Stimulated activated CD8-positive, alpha-beta memory T cell treated with anti-CD3 and anti-CD28 coated beads, Interleukin-15, amount 100 ng/mL, for 1 hour (primary cell): Measurements from ENCODE around the gene RND3.

Experiments used
- DNase-seq: peaks from one replicate; pipeline ENCODE4 v3.0.0-alpha.2; 2020; ENCODE audit warnings: low read depth

Gene RND3

GRCh38 chr2:150441226-150441625 lies 46.2 kb downstream of the RND3 start:
- no peak for DNase-seq

GRCh38 chr2:150438654-150439053 lies 48.8 kb downstream of the RND3 start:
- DNase-seq, result no peak

GRCh38 chr2:150438041-150438440 lies 49.4 kb downstream of the RND3 start:
- no peak for DNase-seq

GRCh38 chr2:150432312-150432625 lies 55.2 kb downstream of the RND3 start:
- no peak for DNase-seq

- no peak for DNase-seq
These were observed 55.7 kb downstream of the RND3 start for GRCh38 chr2:150431561-150432311.

GRCh38 chr2:150429384-150429961 lies 58.0 kb downstream of the RND3 start:
- DNase-seq, result no peak

GRCh38 chr2:150428641-150429040 lies 58.8 kb downstream of the RND3 start:
- DNase-seq, result no peak

- no peak for DNase-seq
These were observed 60.2 kb downstream of the RND3 start for GRCh38 chr2:150427298-150427697.

- no peak for DNase-seq
These were observed 60.7 kb downstream of the RND3 start for GRCh38 chr2:150426724-150427123.

GRCh38 chr2:150426315-150426714 lies 61.2 kb downstream of the RND3 start:
- DNase-seq, result no peak

- DNase-seq, result no peak
These were observed 62.1 kb downstream of the RND3 start for GRCh38 chr2:150425121-150425955.

- no peak for DNase-seq
These were observed 63.1 kb downstream of the RND3 start for GRCh38 chr2:150424406-150424805.

- DNase-seq, result no peak
These were observed 66.3 kb downstream of the RND3 start for GRCh38 chr2:150421126-150421651.

- DNase-seq, result no peak
These were observed 68.6 kb downstream of the RND3 start for GRCh38 chr2:150418916-150419315.
